ENCODE measurements around the gene PTPN23. TPM values are rescaled to one million over a fixed set of nuclear protein-coding genes. Genes with fewer than 3 reads are reported as not detected.

Gene PTPN23
- total RNA-seq, 1 donor from 2014 or later, result 30.2 TPM

DNA sequence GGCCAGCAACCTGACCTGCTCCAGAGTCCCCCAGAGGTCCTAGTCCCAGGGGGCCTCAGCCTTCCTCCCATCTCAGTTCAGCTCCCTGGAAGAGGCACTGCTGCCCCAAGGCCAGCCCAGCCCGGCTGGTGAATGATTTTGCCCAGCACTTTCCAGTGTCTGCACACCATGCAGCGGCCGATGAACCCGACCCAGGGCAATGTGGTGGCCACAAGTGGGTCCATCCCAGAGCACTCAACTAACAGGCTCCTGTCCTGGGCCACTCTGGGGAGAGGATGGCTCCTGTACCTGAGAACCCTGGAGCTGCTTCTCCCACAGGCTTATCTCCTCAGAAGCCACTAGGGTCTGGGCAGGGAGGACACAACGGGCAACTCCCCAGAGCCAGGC is 39.2 kb downstream of the PTPN23 start:
- H3K4me3 ChIP-seq, result no peak overlapping the region
- no peak for DNase-seq (ENCODE audit: extremely low spot score in 2 of 2)
- peaks cover 17% of the 10 kb centered on the region for H3K4me1 ChIP-seq
- H3K27me3 ChIP-seq, result no peaks in the 10 kb centered on the region
- peaks cover 0 to 35% of the 10 kb centered on the region in 2 donors for H3K36me3 ChIP-seq
- intact Hi-C loops (cut with DNase I), result loop anchor here (5.0 kb wide), 1 partner anchor 57 kb away; the partner anchor contains the start of gene SCAP
- H3K9me3 ChIP-seq, result no peaks in the 10 kb centered on the region
- TF ChIP-seq POLR2A (IDR thresholded peaks at IDR 0.05) (no peak), POLR2AphosphoS5 (IDR thresholded peaks at IDR 0.05; ENCODE audit: insufficient read depth in 1 of 2, low read depth in 1 of 2) (no peak)
- TF ChIP-seq, protein P1, sequence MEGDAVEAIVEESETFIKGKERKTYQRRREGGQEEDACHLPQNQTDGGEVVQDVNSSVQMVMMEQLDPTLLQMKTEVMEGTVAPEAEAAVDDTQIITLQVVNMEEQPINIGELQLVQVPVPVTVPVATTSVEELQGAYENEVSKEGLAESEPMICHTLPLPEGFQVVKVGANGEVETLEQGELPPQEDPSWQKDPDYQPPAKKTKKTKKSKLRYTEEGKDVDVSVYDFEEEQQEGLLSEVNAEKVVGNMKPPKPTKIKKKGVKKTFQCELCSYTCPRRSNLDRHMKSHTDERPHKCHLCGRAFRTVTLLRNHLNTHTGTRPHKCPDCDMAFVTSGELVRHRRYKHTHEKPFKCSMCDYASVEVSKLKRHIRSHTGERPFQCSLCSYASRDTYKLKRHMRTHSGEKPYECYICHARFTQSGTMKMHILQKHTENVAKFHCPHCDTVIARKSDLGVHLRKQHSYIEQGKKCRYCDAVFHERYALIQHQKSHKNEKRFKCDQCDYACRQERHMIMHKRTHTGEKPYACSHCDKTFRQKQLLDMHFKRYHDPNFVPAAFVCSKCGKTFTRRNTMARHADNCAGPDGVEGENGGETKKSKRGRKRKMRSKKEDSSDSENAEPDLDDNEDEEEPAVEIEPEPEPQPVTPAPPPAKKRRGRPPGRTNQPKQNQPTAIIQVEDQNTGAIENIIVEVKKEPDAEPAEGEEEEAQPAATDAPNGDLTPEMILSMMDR (IDR thresholded peaks at IDR 0.05), result no peak
- no peak overlapping the region for H3K27ac ChIP-seq

DNA sequence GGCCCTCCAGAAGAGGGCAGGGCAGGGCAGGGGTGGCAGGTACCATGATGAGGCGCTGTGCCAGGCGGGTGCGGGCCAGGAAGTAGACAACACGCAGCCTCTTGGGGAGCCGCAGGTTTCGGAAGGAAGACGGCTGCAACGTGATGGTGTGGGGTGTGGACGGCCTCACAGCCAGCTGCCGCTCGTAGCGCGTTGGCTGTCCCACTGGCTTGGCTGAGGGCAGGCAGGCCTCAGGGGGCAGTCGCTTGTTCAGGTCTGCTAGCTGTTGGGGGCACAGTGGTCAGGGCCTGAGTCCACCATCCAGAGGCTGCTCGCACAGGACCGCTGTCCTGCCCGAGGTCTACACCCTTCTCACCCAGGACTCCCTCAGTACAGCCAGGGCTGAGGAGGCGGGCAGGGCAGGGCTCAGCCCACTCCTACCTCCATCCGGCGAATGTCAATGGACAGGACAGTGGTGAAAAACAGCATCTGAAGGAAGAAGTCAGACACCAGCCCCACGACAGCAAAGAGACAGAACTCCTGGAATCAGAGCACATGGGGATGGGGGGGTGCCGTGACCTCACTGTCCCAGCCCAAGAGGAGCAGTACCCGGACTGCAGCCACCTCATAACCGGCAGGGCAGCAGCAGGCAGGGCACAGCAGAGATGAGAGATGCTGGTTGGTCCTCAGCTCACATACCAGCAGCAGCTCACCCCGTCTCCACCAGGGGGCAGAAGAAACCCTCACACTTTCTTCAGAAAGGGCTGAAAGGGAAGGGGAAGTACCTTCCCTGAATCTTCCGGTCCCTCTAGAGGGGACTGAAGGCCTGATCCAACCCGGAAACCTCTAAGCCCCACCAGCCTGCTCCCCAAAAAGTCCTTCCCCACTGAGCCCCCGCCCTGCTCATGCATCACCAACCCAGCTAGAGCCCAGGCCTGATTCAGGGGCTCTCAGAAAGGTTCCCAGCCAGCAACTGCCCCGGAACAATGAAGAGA is 40.0 kb downstream of the PTPN23 start:
- peaks cover 0 to 41% of the 10 kb centered on the region in 2 donors for H3K36me3 ChIP-seq
- no peaks in the 10 kb centered on the region for H3K9me3 ChIP-seq
- peaks cover 17% of the 10 kb centered on the region for H3K4me1 ChIP-seq
- intact Hi-C loops (cut with DNase I), result loop anchor here (5.0 kb wide), 1 partner anchor 57 kb away; the partner anchor contains the start of gene SCAP
- H3K27me3 ChIP-seq, result no peaks in the 10 kb centered on the region
- DNase-seq (ENCODE audit: extremely low spot score in 2 of 2), result no peak
- no peak overlapping the region for H3K4me3 ChIP-seq
- TF ChIP-seq POLR2AphosphoS5 (IDR thresholded peaks at IDR 0.05; ENCODE audit: insufficient read depth in 1 of 2, low read depth in 1 of 2) (peak; percentile 22 to 53), POLR2A (IDR thresholded peaks at IDR 0.05) (no peak)
- TF ChIP-seq, protein P1 (IDR thresholded peaks at IDR 0.05), result peak; percentile 88 to 93 (median 91)
- peak overlapping the region; percentile 81 for H3K27ac ChIP-seq

DNA sequence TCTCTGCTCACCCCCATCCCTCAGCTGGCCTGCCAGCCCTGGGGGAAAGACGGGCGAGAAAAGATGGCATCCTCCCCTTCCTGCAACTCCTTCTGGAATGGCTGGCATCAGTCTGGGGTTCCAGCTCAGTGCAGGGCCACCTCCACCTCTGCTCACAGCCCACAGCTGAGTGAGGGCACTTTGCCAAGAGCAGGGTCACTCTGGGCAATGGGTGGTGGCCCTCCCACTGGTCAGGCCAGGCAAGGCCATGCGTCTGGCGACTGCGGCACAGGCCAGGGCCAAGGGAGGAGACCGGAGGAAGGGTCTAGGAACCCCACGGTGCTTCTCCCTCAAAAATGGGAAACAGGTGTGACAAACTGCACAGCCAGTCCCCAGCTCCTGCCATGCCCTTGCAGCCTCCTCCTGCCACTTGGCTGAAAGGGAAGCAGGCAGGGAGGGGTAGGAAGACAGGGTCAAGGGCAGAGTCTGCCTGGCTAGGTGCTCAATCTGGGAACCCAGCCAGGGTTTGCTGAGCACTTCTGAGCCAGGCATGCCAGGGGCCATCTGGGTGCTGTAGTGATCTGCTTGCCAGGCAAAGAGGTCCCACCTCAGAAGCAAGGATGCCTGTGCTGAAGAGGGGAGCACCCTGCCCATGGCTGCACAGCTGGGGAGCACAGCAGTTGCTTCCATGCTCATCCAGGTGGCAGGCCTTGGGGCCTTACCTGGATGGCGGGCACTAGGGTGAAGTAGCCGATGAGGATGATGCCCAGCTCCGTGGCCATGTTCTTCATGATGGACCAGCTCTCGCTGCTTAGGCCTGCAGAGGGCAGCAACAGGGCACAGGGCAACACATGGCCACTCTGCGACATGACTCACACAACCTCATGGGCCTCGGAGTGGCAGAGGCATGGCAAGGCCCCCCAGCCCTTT is 41.2 kb downstream of the PTPN23 start:
- peaks cover 0 to 46% of the 10 kb centered on the region in 2 donors for H3K36me3 ChIP-seq
- no peak for DNase-seq (ENCODE audit: extremely low spot score in 2 of 2)
- peak overlapping the region; percentile 81 for H3K27ac ChIP-seq
- TF ChIP-seq POLR2AphosphoS5 (IDR thresholded peaks at IDR 0.05; ENCODE audit: insufficient read depth in 1 of 2, low read depth in 1 of 2), result no peak
- TF ChIP-seq, protein P1 (IDR thresholded peaks at IDR 0.05), result no peak
- TF ChIP-seq POLR2A (IDR thresholded peaks at IDR 0.05), result no peak
- H3K4me3 ChIP-seq, result no peak overlapping the region
- H3K4me1 ChIP-seq, result peaks cover 17% of the 10 kb centered on the region
- no peaks in the 10 kb centered on the region for H3K27me3 ChIP-seq
- intact Hi-C loops (cut with DNase I), result loop anchor here (5.0 kb wide), 1 partner anchor 55 kb away; the partner anchor contains the start of gene SCAP
- no peaks in the 10 kb centered on the region for H3K9me3 ChIP-seq

DNA sequence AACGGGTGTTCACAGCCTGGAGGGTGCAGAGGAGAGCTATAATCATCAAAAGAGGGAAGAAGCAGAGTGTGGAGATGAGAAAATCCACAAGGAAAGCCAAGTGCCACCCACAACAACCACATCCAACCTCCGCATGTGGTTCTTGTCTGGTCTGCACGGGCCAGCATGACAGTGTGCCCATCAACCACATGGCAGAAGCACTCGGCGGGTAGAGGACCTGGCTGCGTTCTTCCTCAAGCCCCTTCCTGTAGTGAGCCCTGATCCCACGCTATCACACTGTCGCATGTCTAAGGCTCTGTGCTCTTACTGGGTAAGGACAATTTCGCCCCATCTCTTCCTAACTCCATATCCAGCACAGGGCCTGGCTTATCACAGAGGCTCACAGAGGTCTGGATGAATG is 41.9 kb downstream of the PTPN23 start:
- Histone ChIP-seq H3K27ac (no peak overlapping the region), H3K4me1 (peaks cover 17% of the 10 kb centered on the region), H3K27me3 (no peaks in the 10 kb centered on the region), H3K9me3 (no peaks in the 10 kb centered on the region), H3K36me3 (peaks cover 0 to 46% of the 10 kb centered on the region in 2 donors), H3K4me3 (no peak overlapping the region)
- intact Hi-C loops (cut with DNase I), result loop anchor here (5.0 kb wide), 1 partner anchor 55 kb away; the partner anchor contains the start of gene SCAP
- TF ChIP-seq, protein P1 (IDR thresholded peaks at IDR 0.05), result no peak
- no peak for TF ChIP-seq POLR2A (IDR thresholded peaks at IDR 0.05)
- TF ChIP-seq POLR2AphosphoS5 (IDR thresholded peaks at IDR 0.05; ENCODE audit: insufficient read depth in 1 of 2, low read depth in 1 of 2), result no peak
- DNase-seq (ENCODE audit: extremely low spot score in 2 of 2), result no peak

Measured in vagina (tissue), 2 donors.